HEK293 (cell line): ENCODE data around the gene FYCO1.
"Not testable (repeated sequence)": the region's sequence is repeated elsewhere in the genome, so short reads cannot be mapped to it uniquely, and the experiment has no call there.

Experiments
- CTCF ChIA-PET: fragments of 350-600 bp; formaldehyde crosslinking; extraction: SDS; loops from one replicate; lab custom pipeline; 2021; ENCODE audit warnings: antibody characterized with exemption; lab: Yijun Ruan, JAX
- POLR2A ChIA-PET: fragments of 300-600 bp; formaldehyde crosslinking; extraction: SDS; loops from one replicate; lab custom pipeline; 2020; ENCODE audit warnings: antibody characterized with exemption, inconsistent platforms; lab: Yijun Ruan, JAX
- H3K27ac ChIP-seq: fragments of 200-500 bp; sonication (Bioruptor generic); 2 replicates; pipeline ENCODE4 v1.5.1; 2014; ENCODE audit warnings: low read depth, low read length, control low read depth, inconsistent platforms; ENCODE audit errors: extremely low read depth
- H3K36me3 ChIP-seq, 2 experiments: fragments of 200-500 bp in 1 of 2; sonication (Bioruptor generic) in 1 of 2; 1 replicate in 1 of 2; 2 replicates in 1 of 2; pipeline ENCODE4 v1.5.1; 2014 to 2017; ENCODE audit warnings: inconsistent platforms in 2 of 2, low read length in 2 of 2; ENCODE audit not compliant: control insufficient read depth in 2 of 2, insufficient read depth in 1 of 2
- H3K4me1 ChIP-seq: fragments of 200-500 bp; sonication (Bioruptor generic); 2 replicates; pipeline ENCODE4 v1.5.1; 2014; ENCODE audit warnings: mild to moderate bottlenecking, low read length, inconsistent platforms; ENCODE audit not compliant: control insufficient read depth, insufficient read depth
- H3K4me3 ChIP-seq: 2 replicates; pipeline ENCODE4 v1.5.1; 2011; ENCODE audit warnings: low read depth, mild to moderate bottlenecking, control low read depth, low read length, moderate library complexity
- H3K9me3 ChIP-seq: fragments of 200-500 bp; sonication (Bioruptor generic); 2 replicates; pipeline ENCODE4 v1.5.1; 2014; ENCODE audit warnings: low read depth, low read length, inconsistent platforms; ENCODE audit not compliant: control insufficient read depth, insufficient read depth
- KLF8 ChIP-seq: fragments of 450-650 bp; formaldehyde crosslinking; IDR thresholded peaks from 2 replicates; pipeline ENCODE4 v1.5.1; 2016; ENCODE audit warnings: missing biosample characterization, missing genetic modification characterization
- SCRT1 ChIP-seq: fragments of 450-650 bp; formaldehyde crosslinking; IDR thresholded peaks from 2 replicates; pipeline ENCODE4 v1.5.1; 2016; ENCODE audit warnings: missing biosample characterization, missing genetic modification characterization, borderline replicate concordance
- SCRT2 ChIP-seq: fragments of 450-650 bp; formaldehyde crosslinking; IDR thresholded peaks from 2 replicates; pipeline ENCODE4 v1.5.1; 2016; ENCODE audit warnings: missing biosample characterization, missing genetic modification characterization
- ZBTB20 ChIP-seq: fragments of 450-650 bp; formaldehyde crosslinking; IDR thresholded peaks from 2 replicates; pipeline ENCODE4 v1.5.1; 2016; ENCODE audit warnings: missing biosample characterization, missing genetic modification characterization
- ZNF184 ChIP-seq: fragments of 450-650 bp; IDR thresholded peaks from 2 replicates; pipeline ENCODE4 v1.5.1; 2018; ENCODE audit warnings: missing biosample characterization, mild to moderate bottlenecking, missing genetic modification characterization
- ZNF280C ChIP-seq: fragments of 450-650 bp; formaldehyde crosslinking; IDR thresholded peaks from 2 replicates; pipeline ENCODE4 v1.5.1; 2016; ENCODE audit warnings: missing biosample characterization, missing genetic modification characterization
- ZNF354C ChIP-seq: fragments of 450-650 bp; formaldehyde crosslinking; IDR thresholded peaks from 2 replicates; pipeline ENCODE4 v1.5.1; 2016; ENCODE audit warnings: missing biosample characterization, missing genetic modification characterization, low read depth, borderline replicate concordance
- ZNF768 ChIP-seq: fragments of 450-650 bp; formaldehyde crosslinking; IDR thresholded peaks from 2 replicates; pipeline ENCODE4 v1.5.1; 2018; ENCODE audit warnings: missing biosample characterization, mild to moderate bottlenecking, missing genetic modification characterization
- TF ChIP-seq, protein P1 (sequence below): fragments of 450-650 bp; IDR thresholded peaks from 2 replicates; pipeline ENCODE4 v1.5.1; 2018; ENCODE audit warnings: missing biosample characterization, missing genetic modification characterization
- TF ChIP-seq, protein P2 (sequence below): fragments of 450-650 bp; formaldehyde crosslinking; IDR thresholded peaks from 2 replicates; pipeline ENCODE4 v1.5.1; 2016; ENCODE audit warnings: missing biosample characterization, missing genetic modification characterization

Gene FYCO1

GRCh38 chr3:45997942-45998341, 2.3 kb upstream of the FYCO1 start:
- Histone ChIP-seq H3K36me3 (no peaks in the 10 kb centered on the region), H3K27ac (no peak overlapping the region), H3K9me3 (no peaks in the 10 kb centered on the region), H3K4me3 (no peak overlapping the region)
- POLR2A ChIA-PET: no interaction called here
- CTCF ChIA-PET: no interaction called here
- TF ChIP-seq ZNF184 (tag by site-specific recombination): no peak
- TF ChIP-seq, all 188 proteins: peak for 0
- H3K4me1 ChIP-seq: no peaks in the 10 kb centered on the region

GRCh38 chr3:45997499-45997898, 1.9 kb upstream of the FYCO1 start:
- H3K4me3 ChIP-seq, H3K4me1 ChIP-seq, H3K27ac ChIP-seq, H3K9me3 ChIP-seq, H3K36me3 ChIP-seq, CTCF ChIA-PET: not testable (repeated sequence)
- POLR2A ChIA-PET: interaction anchor here (1.2 kb wide), 1 partner anchor 23 kb away, joined by 3 read pairs; no protein-coding TSS in a partner anchor

GRCh38 chr3:45994419-45995235, 997 bp downstream of the FYCO1 start:
- Histone ChIP-seq H3K9me3 (no peaks in the 10 kb centered on the region), H3K27ac (peak overlapping the region; percentile 54; the same call in 1 of the 2 replicates), H3K4me1 (no peaks in the 10 kb centered on the region)
- TF ChIP-seq, protein P1, sequence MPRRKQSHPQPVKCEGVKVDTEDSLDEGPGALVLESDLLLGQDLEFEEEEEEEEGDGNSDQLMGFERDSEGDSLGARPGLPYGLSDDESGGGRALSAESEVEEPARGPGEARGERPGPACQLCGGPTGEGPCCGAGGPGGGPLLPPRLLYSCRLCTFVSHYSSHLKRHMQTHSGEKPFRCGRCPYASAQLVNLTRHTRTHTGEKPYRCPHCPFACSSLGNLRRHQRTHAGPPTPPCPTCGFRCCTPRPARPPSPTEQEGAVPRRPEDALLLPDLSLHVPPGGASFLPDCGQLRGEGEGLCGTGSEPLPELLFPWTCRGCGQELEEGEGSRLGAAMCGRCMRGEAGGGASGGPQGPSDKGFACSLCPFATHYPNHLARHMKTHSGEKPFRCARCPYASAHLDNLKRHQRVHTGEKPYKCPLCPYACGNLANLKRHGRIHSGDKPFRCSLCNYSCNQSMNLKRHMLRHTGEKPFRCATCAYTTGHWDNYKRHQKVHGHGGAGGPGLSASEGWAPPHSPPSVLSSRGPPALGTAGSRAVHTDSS (tag by site-specific recombination): no peak
- TF ChIP-seq, protein P2, sequence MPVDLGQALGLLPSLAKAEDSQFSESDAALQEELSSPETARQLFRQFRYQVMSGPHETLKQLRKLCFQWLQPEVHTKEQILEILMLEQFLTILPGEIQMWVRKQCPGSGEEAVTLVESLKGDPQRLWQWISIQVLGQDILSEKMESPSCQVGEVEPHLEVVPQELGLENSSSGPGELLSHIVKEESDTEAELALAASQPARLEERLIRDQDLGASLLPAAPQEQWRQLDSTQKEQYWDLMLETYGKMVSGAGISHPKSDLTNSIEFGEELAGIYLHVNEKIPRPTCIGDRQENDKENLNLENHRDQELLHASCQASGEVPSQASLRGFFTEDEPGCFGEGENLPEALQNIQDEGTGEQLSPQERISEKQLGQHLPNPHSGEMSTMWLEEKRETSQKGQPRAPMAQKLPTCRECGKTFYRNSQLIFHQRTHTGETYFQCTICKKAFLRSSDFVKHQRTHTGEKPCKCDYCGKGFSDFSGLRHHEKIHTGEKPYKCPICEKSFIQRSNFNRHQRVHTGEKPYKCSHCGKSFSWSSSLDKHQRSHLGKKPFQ (tag by site-specific recombination): 0 out of 2 replicates have a peak, but pooled peaks have one; percentile 22
- TF ChIP-seq ZNF354C (no peak), SCRT1 (tag by site-specific recombination) (peak; percentile 14; the same call in 1 of the 2 replicates)
- TF ChIP-seq, all 188 proteins: peak for 2
- H3K4me3 ChIP-seq: peak overlapping the region; percentile 89
- POLR2A ChIA-PET: interaction anchor here (0.6 kb wide), 1 partner anchor 481 kb away, joined by 3 read pairs; no protein-coding TSS in a partner anchor
- CTCF ChIA-PET: interaction anchor here (0.6 kb wide), 1 partner anchor 13 kb away, joined by 5 read pairs; no protein-coding TSS in a partner anchor
- H3K36me3 ChIP-seq: peaks cover 0 to 4% of the 10 kb centered on the region in 2 experiments; a peak in 1 of 3 replicates

DNA sequence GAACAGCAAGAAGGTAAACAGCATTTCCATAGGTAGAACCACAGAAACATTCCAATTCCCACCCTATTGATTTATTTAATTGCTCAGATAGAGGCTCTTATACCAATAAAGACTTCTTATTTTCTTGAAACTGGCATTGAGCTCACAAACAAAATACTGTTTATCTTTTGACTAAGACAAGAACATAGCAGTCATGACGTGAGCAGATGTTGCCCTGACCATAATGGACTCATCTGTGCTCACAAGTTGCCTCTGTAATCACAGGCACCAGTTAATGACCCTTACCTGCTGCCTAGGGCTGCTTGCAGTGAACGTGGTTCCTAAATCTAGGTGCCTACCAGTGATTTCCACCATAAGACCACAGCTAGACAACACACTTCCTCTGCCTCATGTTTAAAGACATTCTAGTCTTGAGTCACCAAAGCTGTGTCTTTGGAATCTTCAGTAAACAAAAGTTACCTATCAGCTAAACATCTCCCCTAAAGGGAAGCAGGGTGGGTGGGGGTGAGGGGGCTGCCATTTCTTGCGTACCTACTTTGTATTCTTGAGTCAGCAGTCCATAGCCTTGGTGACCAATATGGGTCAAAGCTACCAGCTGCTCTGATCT, 2.1 kb downstream of the FYCO1 start:
- H3K4me3 ChIP-seq: no peak overlapping the region
- H3K36me3 ChIP-seq: peaks cover 0 to 4% of the 10 kb centered on the region in 2 experiments; a peak in 1 of 3 replicates
- ChIA-PET CTCF (interaction anchor here (0.6 to 1.5 kb wide), 2 partner anchors 86 to 1694 kb away, joined by 4 to 7 read pairs; no protein-coding TSS in a partner anchor), POLR2A (no interaction called here)
- H3K27ac ChIP-seq: no peak overlapping the region
- H3K9me3 ChIP-seq: no peaks in the 10 kb centered on the region
- no peak for TF ChIP-seq KLF8 (tag by site-specific recombination)
- TF ChIP-seq SCRT2 (tag by site-specific recombination): 0 out of 2 replicates have a peak, but pooled peaks have one; percentile 4
- no peaks in the 10 kb centered on the region for H3K4me1 ChIP-seq

DNA sequence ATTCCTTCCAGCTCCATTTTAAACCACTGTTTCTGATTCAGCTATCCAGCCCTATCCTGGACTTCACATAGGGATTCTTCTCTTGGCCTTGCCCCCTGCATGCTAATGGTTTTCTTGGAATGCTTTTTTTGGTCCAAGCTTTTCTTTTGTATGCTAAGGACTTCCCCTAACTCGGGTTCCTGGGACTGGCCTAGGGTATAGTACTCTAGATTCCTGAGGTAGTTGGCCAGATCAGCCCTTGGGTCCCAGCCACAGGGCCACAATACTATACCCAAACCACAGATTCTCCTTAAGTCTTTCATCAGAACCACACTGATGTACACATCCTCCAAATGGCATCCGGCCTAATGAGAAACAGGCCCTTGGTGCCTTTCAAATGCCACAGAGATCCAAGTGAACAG, 2.8 kb downstream of the FYCO1 start:
- Histone ChIP-seq H3K27ac (no peak overlapping the region), H3K4me1 (no peaks in the 10 kb centered on the region), H3K36me3 (peaks cover 0 to 4% of the 10 kb centered on the region in 2 experiments; a peak in 1 of 3 replicates), H3K4me3 (no peak overlapping the region), H3K9me3 (no peaks in the 10 kb centered on the region)
- TF ChIP-seq ZBTB20 (tag by site-specific recombination) (no peak), ZNF768 (tag by site-specific recombination) (no peak), ZNF280C (tag by site-specific recombination) (no peak), KLF8 (tag by site-specific recombination) (no peak)
- ChIA-PET POLR2A (no interaction called here), CTCF (interaction anchor here (0.6 to 1.5 kb wide), 3 partner anchors 23 to 1695 kb away, joined by 3 to 7 read pairs (median 4); no protein-coding TSS in a partner anchor)
